ENCODE measurements around the gene HBG2.
"Not testable (repeated sequence)": the region's sequence is repeated elsewhere in the genome, so short reads cannot be mapped to it uniquely, and the experiment has no call there.

Gene HBG2

DNA sequence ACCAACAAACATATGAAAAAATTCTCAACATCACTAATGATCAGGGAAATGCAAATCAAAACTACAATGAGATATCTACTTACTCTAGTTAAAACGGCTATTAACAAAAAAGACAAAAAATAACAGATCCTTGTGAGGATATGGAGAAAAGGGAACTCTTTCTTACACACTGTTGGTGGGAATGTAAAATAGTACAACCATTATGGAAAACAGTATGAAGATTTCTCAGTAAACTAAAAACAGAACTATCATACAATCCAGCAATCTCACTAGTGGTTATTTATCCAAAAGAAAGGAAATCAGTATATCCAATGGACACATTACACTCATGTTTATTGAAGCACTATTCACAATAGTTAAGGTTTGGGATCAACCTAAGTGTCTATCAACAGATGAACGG is 11.3 kb upstream of the HBG2 start:
- no peak for DNase-seq (ENCODE audit: low read depth)
- in situ Hi-C loops (cut with HindIII; ENCODE audit: low sequenced_read_pairs), result no loop called here
- TF ChIP-seq, protein P1, sequence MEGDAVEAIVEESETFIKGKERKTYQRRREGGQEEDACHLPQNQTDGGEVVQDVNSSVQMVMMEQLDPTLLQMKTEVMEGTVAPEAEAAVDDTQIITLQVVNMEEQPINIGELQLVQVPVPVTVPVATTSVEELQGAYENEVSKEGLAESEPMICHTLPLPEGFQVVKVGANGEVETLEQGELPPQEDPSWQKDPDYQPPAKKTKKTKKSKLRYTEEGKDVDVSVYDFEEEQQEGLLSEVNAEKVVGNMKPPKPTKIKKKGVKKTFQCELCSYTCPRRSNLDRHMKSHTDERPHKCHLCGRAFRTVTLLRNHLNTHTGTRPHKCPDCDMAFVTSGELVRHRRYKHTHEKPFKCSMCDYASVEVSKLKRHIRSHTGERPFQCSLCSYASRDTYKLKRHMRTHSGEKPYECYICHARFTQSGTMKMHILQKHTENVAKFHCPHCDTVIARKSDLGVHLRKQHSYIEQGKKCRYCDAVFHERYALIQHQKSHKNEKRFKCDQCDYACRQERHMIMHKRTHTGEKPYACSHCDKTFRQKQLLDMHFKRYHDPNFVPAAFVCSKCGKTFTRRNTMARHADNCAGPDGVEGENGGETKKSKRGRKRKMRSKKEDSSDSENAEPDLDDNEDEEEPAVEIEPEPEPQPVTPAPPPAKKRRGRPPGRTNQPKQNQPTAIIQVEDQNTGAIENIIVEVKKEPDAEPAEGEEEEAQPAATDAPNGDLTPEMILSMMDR (IDR thresholded peaks at IDR 0.05; ENCODE audit: low read depth, low read length, missing control alignments), result no peak
- no peak overlapping the region for H3K4me3 ChIP-seq (ENCODE audit: low read depth, low read length)

DNA sequence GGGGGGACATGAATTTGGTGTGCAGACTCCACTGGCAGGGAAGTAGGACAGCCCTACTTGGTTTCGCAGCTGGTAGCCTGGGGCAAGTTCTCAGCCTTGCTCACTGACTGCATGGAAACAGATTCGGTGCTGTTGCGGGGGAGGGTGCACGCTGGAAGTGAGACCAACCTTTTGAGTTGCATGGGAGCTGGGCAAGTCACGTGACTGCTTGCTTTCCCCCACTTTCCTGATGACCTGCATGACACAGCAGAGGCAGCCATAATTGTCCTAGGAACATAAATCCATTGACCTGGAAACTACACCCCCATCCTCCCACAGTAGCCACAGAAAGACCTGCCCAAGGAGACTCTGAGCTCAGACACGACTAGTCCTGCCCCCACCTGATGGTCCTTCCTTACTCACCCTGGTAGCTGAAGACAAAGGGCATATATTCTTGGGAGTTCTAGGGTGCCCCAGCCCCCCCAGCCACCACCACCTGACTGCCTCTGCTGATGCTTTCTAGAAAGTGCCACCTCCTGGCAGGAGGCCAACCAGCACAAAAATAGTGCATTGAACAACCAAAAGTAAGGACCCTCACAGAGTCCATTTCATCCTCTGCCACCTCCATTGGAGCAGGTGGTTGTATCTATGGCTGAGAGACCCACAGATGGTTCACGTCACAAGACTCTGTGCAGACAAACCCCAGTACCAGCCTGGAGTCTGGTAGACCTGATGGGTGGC is 4.1 kb upstream of the HBG2 start:
- no peak overlapping the region for H3K4me3 ChIP-seq (ENCODE audit: low read depth, low read length)
- no peak for DNase-seq (ENCODE audit: low read depth)
- TF ChIP-seq, protein P1 (IDR thresholded peaks at IDR 0.05; ENCODE audit: low read depth, low read length, missing control alignments), result no peak
- in situ Hi-C loops (cut with HindIII; ENCODE audit: low sequenced_read_pairs), result no loop called here

DNA sequence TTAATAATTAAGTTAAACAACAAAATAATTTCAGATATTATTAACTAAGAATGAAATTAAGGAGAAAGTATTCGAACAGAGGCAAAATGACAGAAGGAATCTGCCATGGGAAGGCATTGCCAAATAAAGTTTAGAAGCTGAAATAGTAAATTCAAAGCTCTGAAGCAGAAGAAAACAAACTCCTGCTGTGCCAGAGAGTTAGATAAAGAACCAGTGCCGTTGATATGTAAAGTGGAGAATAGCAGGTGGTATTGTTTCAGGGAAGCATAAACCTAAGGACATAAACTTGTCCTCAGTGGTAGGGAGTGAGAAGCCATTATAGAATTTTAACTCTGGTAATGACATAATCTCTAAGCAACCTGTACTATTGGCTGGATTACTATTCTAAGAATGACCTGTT is 2.7 kb upstream of the HBG2 start:
- TF ChIP-seq, protein P1 (IDR thresholded peaks at IDR 0.05; ENCODE audit: low read depth, low read length, missing control alignments), result no peak
- no peak for DNase-seq (ENCODE audit: low read depth)
- in situ Hi-C loops (cut with HindIII; ENCODE audit: low sequenced_read_pairs), result no loop called here

DNA sequence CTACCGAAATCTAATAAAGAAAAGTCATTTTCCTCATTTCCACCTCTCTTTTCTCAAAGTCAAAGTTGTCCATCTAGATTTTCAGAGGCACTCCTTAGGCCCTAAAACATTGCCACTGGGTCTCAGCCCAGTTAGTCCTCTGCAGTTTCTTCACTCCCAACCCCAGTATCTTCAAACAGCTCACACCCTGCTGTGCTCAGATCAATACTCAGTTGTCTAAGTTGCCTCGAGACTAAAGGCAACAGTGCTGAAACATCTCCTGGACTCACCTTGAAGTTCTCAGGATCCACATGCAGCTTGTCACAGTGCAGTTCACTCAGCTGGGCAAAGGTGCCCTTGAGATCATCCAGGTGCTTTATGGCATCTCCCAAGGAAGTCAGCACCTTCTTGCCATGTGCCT is 558 bp downstream of the HBG2 start:
- in situ Hi-C loops (cut with HindIII; ENCODE audit: low sequenced_read_pairs); H3K4me3 ChIP-seq (ENCODE audit: low read depth, low read length); DNase-seq (ENCODE audit: low read depth): not testable (repeated sequence)

More for the DNA sequence above, 2.7 kb upstream of the HBG2 start:
- no peak overlapping the region for H3K4me3 ChIP-seq (ENCODE audit: low read depth, low read length)

DNA sequence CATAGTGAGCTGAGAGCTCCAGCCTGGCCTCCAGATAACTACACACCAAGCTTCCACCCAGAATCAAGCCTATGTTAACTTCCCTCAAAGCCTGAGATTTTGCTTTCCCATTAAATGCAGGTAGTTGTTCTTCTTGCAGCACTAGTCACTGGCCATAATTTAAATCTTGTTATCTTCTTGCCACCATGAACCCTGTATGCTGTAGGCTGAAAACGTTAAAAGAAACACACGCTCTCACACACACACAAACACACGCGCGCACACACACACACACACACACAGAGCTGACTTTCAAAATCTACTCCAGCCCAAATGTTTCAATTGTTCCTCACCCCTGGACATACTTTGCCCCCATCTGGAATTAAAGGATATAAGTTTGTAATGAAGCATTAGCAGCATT is 1.1 kb downstream of the HBG2 start:
- DNase-seq (ENCODE audit: low read depth); H3K4me3 ChIP-seq (ENCODE audit: low read depth, low read length); in situ Hi-C loops (cut with HindIII; ENCODE audit: low sequenced_read_pairs): not testable (repeated sequence)

DNA sequence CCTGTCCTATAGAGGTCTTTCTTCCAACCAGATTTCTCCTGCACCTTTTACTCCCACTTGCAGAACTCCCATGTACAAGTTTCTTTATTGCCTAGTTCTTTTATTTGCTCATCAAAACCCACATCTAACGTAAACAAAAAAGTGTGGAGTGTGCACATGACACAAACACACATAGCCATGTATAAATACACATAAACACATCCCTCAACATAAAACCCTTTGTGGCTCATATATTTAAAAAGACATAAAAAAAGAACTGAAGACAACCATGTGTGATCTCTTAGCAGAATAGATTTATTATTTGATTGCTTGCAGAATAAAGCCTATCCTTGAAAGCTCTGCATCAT is 1.7 kb downstream of the HBG2 start:
- no peak overlapping the region for H3K4me3 ChIP-seq (ENCODE audit: low read depth, low read length)
- DNase-seq (ENCODE audit: low read depth), result no peak
- in situ Hi-C loops (cut with HindIII; ENCODE audit: low sequenced_read_pairs), result no loop called here
- TF ChIP-seq, protein P1 (IDR thresholded peaks at IDR 0.05; ENCODE audit: low read depth, low read length, missing control alignments), result no peak

DNA sequence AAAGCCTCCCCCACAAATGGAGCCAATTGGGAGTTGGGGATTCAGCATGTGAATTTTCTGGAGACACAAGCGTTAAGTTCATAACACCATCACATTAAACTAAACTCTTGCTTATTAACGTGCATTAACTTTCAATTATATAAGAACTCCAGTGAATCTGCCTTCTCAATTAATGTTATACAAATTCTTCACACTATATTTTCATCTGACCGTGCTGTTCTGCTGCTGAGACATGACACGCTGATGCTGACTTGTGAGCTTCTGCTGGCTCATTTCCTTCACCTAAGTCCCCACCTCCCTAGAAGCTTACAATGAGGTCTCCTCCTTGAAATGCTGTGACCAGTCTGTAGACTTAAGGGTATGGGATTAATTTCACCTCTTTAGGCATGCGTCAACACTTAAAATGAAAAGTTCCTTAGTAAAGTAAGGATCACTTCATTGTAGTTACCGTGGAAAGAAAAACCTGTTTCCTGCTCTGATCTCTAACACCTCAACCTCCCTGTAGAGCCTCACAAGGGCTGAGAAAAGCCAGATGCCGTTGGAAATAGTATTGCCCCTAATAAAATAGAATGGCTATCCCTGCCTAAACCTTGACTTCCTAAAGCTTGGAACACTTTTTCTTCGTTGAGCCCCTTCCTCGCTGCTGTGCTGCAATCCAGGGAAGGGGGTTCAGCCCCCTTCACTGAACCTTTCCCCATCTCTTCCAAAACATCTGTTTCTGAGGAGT is 2.2 kb downstream of the HBG2 start:
- TF ChIP-seq, protein P1 (IDR thresholded peaks at IDR 0.05; ENCODE audit: low read depth, low read length, missing control alignments), result no peak
- no peak for DNase-seq (ENCODE audit: low read depth)
- in situ Hi-C loops (cut with HindIII; ENCODE audit: low sequenced_read_pairs), result no loop called here
- no peak overlapping the region for H3K4me3 ChIP-seq (ENCODE audit: low read depth, low read length)

All from astrocyte of the cerebellum (primary cell).